Measurements from ENCODE around the gene PRKCB.

The PRKCB gene

DNA sequence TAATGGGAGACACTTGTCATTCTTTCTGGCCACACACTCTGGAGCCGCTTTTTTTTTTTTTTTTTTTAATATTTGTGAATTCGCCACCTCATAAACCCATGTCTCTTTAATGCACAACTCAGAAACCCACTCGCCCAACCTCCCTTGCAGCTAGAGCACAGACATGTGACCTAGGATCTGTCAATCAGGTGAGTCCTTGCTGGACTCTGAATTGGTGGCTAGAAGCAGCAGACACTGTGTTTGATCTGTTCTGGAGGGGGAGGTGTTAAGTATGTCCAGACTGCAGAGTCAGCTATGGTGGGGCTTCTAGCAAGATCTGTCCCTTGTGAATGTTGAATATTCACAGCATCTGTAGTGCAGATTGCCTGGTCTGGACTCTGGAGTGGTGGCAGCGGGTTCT, 112.1 kb downstream of the PRKCB start:
- DNase-seq, result no peak

DNA sequence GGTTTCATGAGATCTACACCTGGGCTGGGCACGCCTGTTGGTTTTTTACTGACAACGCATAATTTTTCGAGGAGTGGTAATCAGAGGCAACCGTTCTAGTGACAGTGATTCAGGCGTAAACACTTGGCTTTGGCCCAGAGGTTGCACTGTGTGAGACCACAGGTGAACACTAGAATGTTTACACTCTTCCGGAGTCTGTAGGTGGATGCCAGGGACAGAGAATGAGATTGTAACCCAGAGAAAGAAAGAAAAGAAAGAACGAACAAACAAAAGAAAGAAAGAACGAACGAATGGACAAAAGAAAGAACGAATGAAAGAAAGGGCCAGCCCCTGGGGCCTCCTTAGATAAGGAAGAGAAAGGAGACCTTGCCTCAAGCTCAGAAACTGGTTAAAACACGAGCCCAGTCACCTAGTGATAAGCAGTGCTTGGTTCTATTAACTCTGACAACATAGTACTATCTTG, 113.2 kb downstream of the PRKCB start:
- DNase-seq, result no peak

- no peak for DNase-seq
These were observed 114.0 kb downstream of the PRKCB start for GRCh38 chr16:23949630-23950290.

DNA sequence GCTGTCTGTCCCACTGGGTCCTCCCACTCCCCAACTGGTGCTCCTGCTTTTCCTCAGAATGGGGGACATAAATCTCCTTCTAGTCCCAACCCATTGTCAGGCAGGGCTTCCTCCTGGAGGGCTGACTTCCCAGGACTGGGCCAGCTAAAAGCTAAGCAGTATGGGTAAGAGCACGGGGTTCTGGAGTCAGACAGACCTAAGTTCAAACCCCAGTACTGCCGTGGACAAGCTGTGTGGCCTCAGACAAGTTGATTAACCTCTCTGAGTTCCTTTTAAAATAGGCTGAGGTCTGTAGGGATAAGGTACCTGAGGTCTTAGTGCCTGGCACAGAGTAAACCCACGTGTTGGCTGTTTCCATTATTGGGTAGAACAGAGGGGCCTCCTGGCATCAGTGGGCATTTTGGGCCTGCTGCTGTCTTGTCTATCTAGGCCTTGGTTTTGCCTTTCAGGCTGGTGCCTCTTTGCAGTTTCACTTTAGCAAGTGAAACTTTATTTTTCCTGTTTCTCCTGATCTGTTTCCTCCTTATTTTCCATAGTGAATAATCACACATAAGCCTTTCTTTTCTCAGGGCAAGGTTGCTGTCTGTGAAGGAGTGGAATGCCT, 114.6 kb downstream of the PRKCB start:
- no peak for DNase-seq

DNA sequence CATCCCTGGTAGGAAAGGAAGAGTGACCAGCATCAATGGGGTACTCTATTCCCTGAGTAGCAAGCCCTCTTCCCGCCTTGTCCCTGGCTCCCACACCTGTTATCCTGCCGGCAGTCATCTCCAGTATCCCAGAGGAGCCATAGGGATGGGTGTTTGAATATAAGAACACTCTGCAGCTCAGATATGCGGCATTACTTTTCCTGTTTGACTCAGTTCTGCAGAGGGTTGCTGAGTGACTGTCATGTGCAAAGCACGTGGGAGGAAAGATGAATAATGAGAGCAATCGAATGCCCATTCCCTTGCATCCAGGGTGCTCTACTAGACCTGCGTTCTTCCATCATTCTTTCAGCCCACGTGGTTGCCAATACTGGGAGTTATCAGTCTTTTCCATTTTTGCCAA, 115.1 kb downstream of the PRKCB start:
- no peak for DNase-seq

- no peak for DNase-seq
These were observed 116.6 kb downstream of the PRKCB start for GRCh38 chr16:23952128-23952970.

GRCh38 chr16:23952971-23953300, 117.2 kb downstream of the PRKCB start:
- no peak for DNase-seq

- DNase-seq, result no peak
These were observed 117.7 kb downstream of the PRKCB start for GRCh38 chr16:23953476-23953875.

DNA sequence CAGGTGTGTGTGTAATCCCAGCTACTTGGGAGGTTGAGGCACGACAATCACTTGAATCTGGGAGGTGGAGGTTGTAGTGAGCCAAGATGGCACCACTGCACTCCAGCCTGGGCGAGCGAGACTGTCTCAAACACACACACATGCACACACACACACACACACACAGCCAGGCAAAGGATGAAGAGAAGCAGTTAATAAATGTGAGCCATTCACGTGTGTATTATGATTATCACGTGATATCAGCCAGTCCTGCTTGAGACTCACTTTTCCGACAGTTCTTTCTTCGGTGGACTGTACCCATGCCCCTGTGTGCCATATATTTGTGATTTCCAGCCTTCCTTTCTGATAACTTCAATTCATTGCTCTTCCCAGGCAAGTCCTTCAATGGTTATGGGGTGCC, 119.3 kb downstream of the PRKCB start:
- no peak for DNase-seq

DNA sequence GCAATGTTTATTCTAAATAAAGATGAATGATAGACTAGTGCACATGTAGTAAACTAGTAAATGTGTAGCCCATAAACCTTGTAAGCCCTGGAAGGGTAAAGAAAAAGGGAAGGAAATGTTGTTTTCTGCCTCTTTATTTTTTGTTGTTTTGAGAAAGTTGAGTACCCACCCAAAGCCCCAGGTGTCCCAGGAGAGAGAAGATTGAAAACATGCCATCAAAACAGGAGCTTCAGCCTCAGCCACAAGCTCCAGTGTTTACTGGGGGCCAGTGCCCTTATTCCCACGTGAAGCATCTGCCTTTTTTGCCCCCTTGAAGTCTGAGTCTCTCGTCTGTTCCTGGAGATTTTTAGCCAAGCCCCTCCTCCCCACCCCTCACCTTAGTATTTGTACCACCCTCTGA, 121.5 kb downstream of the PRKCB start:
- no peak for DNase-seq

DNA sequence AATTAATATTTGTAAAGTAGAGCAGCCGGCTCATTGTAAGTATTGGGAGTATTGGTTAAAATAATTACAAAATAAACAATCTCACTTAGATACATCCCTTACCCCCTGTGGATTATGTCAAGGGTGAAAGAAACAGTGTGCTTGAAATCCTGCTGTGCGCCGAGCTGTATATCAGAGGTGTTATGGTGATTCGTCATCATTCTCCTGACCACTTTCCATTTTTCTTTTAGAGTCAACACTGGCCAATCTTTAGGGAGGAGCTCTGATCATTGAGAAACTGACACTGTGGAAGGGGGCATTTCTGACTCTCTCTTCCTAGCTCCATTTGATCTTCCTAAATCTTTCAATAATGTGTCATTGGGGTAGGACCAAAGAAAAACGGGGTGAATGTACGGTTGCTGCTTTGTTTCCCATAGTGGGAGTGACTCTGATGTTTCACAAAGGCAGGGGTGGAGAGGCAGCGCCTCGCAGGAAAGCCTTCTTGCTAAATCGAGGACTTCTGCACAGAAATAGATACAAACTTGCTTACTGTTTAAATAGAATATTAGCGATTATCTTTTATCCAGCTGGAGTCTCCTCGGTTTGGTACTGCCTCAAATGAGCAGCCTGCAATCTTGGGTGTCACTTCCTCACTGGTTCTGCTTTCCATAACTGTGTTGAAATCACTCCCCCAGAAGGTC, 123.4 kb downstream of the PRKCB start:
- no peak for DNase-seq

- no peak for DNase-seq
These were observed 123.9 kb downstream of the PRKCB start for GRCh38 chr16:23959752-23960072.

DNA sequence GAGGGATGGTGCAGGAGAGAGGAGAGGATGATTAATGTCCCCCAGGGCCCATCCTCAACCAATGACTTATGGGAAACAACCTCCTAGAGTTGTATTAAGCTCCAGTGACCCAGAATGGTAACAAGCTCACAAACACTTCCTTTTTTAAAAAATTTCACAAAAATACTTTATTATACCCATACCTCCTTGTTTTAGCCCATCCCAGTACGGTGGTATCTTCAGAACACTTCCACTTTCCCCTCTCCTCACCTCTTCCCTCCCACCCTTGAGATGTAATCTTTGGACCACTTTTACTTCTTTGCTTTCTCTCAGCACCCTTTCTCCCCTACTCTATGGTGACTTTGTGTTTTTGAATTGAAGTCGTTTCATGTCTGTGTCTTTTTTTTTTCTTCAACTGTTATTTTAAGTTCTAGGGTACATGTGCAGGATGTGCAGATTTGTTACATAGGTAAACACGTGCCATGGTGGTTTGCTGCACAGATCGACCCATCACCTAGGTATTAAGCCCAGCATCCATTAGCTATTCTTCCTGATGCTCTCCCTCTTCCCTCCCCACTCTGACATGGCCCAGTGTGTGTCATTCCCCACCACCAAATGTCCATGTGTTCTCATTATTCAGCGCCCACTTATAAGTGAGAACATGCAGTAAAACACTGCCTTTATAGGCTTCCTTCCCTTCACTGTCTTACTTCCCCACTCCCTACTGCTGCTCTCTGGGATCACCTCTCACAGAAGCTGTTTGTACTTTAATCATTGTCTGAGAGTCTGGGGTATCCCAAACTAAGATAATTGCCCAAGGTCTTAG, 124.5 kb downstream of the PRKCB start:
- DNase-seq, result no peak

DNA sequence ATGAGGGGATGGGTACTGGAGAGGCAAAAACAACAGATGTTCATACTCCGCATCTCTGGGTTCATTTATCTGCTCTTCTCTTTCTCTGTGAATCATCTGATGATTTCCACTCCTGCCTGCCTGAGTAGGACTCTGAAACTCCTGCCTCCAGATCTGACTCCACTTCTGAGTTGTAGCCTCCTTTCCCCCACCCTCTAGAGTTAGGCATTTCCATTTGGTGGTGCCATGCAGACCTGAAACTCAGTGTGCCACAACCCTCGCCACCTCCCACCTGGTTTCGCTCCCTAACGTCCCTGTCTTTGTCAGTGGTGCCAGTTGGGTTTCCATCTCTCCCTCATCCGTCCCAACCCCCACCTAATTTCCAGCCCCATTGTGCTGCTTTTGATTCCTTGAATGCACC, 126.2 kb downstream of the PRKCB start:
- DNase-seq, result no peak

DNA sequence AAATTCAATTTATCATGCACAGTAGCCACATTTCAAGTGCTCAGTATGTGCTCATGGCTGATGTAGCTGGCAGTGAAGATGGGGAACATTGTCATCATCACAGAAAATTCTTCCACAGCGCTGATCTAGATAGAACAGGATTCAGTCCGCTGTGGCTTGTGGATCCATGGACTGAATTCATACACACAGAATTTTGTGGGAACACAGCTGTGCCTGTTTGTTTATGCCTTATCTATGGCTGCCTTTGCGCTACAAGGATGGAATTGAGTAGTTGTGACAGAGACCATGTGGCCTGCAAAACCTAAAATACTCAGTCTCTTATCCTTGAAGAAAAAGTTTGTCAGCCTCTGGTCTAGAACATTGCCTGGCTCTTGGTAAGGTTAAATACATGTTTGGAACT, 128.4 kb downstream of the PRKCB start:
- no peak for DNase-seq

GRCh38 chr16:23965137-23965733, 129.5 kb downstream of the PRKCB start:
- no peak for DNase-seq

DNA sequence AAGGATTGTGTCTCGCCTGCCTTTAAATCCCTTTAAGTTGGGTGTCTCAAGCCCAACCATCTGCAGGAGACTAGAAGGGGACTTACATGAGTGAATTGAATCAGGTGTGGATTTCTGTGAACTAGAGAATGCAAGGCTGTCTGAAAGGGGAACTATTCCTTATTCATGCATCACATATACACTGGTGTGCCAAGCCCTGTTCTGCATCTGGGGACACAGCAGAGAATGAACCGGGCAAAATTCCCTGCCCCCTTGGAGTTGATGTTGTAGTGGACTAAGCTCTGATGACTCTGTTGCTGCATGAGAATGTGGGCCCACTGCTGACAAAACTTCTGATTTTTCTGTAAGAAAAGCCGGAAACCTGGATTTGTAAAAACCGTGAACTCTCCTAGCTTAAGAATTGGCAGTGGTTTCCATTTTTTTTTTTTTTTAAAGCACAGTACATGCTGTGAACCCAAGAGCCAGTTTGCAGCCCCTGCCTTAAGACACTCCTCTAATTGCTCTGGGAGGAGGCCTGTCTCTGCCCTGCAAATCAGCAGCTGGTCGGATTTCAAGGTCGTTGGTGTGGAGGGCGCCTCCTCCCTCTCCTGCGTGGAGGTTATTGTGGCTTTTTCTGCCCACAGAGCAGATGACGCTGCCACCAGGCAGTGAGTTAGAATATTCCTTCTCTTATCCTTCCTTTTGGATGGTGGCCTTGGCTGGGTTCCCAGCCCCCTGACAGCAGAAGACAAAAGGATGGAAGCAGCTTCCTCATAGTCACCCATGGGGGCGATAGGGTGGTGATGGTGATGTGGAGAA, 131.0 kb downstream of the PRKCB start:
- DNase-seq, result no peak

- DNase-seq, result no peak
These were observed 132.0 kb downstream of the PRKCB start for GRCh38 chr16:23967775-23968174.

GRCh38 chr16:23968176-23968575, 132.4 kb downstream of the PRKCB start:
- DNase-seq, result no peak

DNA sequence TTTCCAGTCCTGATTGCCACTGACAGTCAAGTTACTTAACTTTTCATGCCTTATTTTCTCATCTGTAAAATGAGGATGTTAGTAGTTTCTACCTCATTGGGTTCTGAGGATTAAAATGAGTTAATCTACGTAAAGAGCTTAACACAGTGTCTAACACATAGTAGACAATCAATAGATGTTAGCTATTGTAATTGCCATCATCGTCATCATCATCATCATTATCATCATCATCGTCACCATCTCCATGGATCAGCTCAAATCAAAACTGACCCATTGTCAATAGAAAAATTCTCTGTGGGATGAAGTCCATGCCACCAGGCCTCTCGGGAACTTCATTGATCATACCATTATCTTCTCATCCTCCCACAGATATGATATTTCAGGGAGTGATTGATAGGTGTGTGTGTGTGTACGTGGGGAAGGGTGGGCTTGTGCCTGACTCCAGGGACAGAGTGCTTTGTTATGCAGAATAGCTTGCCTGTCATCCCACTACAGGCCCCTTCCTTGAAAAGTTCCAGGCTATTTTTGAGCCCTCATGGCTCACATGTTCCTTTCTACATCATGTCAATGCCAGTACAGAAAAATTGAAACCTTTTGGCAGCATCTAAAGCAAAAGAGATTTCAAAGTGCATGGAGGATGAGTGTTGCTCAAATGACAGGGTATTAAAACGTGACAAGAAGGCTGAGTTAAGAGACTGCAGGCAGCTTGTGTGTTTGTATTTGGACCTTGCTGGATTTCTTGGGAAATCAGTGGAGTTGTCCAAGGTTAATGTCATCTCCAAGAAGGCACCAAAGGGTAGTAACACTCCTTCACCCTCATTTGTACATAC, 133.9 kb downstream of the PRKCB start:
- DNase-seq, result no peak

- DNase-seq, result no peak
These were observed 138.4 kb downstream of the PRKCB start for GRCh38 chr16:23974223-23974622.
